AG10803 (cell line): ENCODE results near the gene DUSP28.

Experiments
- DNase-seq: peaks from one replicate; pipeline ENCODE4 v3.0.0; 2010; ENCODE audit warnings: low read depth
- H3K4me3 ChIP-seq: 2 replicates; pipeline ENCODE4 v1.5.1; 2011; ENCODE audit warnings: mild to moderate bottlenecking, low read length, control low read depth
- CTCF ChIP-seq: conservative IDR thresholded peaks from 2 replicates; pipeline ENCODE4 v1.5.1; 2011; ENCODE audit warnings: mild to moderate bottlenecking, low read length, control low read depth, inconsistent platforms

The DUSP28 gene

GRCh38 chr2:240539906-240540305, 20.3 kb upstream of the DUSP28 start:
- DNase-seq: no peak
- H3K4me3 ChIP-seq: no peak overlapping the region
- no peak for TF ChIP-seq CTCF

GRCh38 chr2:240551288-240551687, 8.9 kb upstream of the DUSP28 start:
- TF ChIP-seq CTCF: no peak
- DNase-seq: no peak
- H3K4me3 ChIP-seq: no peak overlapping the region

GRCh38 chr2:240551811-240552210, 8.3 kb upstream of the DUSP28 start:
- no peak for TF ChIP-seq CTCF
- no peak overlapping the region for H3K4me3 ChIP-seq
- no peak for DNase-seq

- no peak for DNase-seq
- TF ChIP-seq CTCF: no peak
- H3K4me3 ChIP-seq: no peak overlapping the region
Measured at GRCh38 chr2:240553956-240554480, 6.1 kb upstream of the DUSP28 start.

- DNase-seq: no peak
- H3K4me3 ChIP-seq: no peak overlapping the region
- TF ChIP-seq CTCF: no peak
Measured at GRCh38 chr2:240554767-240555493, 5.2 kb upstream of the DUSP28 start.

- TF ChIP-seq CTCF: no peak
- no peak for DNase-seq
Measured at GRCh38 chr2:240555541-240556250, 4.5 kb upstream of the DUSP28 start.

More at GRCh38 chr2:240555541-240556250, 4.5 kb upstream of the DUSP28 start:
- H3K4me3 ChIP-seq: no peak overlapping the region
